ENCODE measurements around the gene PHLPP2.

DNA sequence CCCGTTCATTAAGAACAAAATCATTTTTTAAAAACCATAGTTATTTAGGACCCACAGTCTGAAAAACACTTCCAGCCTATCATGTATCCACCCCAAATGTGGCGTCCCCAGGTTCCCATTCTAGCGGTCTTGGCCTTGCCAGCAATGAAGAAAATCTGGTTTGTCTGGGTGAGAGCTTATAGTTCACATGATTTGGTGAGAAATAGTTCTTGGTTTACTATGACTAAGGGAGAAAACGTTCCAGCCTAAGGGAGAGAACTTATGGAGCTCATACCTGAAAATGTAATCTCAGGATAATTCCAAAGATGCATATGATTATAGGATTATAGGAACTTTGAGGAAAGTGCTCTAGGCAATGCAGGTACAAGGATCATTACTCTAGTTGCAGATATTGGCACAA, 93.7 kb downstream of the PHLPP2 start:
- no peak for TF ChIP-seq POLR2A (IDR thresholded peaks at IDR 0.05; ENCODE audit: low read depth, low read length)
- no peak for TF ChIP-seq PAX5 (IDR thresholded peaks at IDR 0.05; ENCODE audit: insufficient read depth, low read length, severe bottlenecking)
- TF ChIP-seq POLR2AphosphoS5 (IDR thresholded peaks at IDR 0.05; ENCODE audit: low read depth, low read length) = no peak
- no peak for TF ChIP-seq TAF1 (IDR thresholded peaks at IDR 0.05; ENCODE audit: low read depth, low read length)
- TF ChIP-seq SPI1 (IDR thresholded peaks at IDR 0.05; ENCODE audit: low read depth, low read length) = no peak

Measured in GM12891 (cell line).